GM21825 (cell line): ENCODE results near the gene KDM4C.
"Not testable (repeated sequence)": the region's sequence is repeated elsewhere in the genome, so short reads cannot be mapped to it uniquely, and the experiment has no call there.

Experiments
- ATAC-seq: cut with Tn5 transposase; IDR thresholded peaks from one replicate; pipeline ENCODE4 v1.9.1; 2021; ENCODE audit warnings: mild to moderate bottlenecking, moderate library complexity; ENCODE audit not compliant: unreplicated experiment

Gene KDM4C

DNA sequence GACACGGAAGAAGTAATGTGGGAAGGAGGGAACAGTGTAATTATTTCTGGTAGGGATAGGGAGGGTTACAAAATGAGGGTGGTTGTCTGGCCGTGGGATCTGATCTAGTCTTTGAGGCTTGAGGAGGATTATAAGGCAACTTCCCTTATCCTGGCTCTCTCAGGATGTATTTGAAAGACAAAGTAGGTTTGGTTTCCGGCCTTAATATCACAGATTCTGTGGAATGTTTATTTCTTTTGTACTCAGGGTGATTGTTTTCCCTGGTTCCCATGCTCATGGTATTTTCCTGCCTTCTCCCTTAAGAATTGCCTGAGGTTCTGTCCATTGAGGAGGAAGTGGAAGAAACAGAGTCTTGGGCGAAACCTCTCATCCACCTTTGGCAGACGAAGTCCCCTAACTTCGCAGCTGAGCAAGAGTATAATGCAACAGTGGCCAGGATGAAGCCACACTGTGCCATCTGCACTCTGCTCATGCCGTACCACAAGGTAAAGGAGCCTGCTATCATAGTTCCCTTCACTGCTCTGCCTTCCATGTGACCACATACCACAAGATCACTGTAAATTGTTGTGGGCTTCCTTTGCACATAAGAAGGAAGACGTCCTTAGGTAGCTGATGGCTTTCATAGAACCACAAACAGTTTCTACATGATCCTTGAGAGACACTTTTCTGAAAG is 253.8 kb downstream of the KDM4C start:
- ATAC-seq: peak; percentile 70

DNA sequence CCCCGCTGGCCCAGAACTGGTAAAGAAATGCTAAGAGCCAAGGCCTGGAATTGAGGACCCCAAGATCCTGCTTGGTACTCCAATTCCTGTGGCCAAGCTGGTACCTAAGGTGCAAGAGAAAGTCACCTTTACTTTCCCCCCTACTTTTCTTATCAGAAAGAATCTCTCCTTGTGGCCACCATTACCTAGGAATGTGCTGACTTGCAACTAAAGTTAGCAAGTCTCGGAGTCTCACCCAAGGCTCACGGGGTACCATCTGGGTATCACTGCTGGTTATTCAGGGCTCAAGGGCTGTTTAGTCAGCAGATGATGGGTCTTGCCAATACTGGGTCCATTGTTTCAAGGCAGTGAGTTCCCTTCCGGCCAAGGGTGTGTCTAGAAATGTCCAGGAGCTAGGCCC is 270.2 kb downstream of the KDM4C start:
- no peak for ATAC-seq

- ATAC-seq: no peak
Measured at GRCh38 chr9:7028591-7028990, 270.8 kb downstream of the KDM4C start.

DNA sequence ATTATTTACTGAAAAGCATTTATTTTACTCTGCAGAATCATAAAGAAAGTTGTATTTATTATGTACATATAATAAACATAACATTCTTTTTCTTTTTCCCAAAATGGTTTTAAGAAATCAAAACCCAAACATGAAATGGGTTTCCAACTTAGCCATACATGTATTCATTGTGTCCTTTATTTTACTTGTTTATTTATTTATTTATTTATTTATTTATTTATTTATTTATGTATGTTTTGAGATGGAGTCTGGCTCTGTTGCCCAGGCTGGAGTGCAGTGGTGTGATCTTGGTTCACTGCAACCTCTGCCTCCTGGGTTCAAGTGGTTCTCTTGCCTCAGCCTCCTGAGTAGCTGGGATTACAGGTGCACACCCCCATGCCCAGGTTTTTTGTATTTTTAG is 273.2 kb downstream of the KDM4C start:
- not testable (repeated sequence) for ATAC-seq

GRCh38 chr9:7033076-7034045 is 275.6 kb downstream of the KDM4C start:
- no peak for ATAC-seq

DNA sequence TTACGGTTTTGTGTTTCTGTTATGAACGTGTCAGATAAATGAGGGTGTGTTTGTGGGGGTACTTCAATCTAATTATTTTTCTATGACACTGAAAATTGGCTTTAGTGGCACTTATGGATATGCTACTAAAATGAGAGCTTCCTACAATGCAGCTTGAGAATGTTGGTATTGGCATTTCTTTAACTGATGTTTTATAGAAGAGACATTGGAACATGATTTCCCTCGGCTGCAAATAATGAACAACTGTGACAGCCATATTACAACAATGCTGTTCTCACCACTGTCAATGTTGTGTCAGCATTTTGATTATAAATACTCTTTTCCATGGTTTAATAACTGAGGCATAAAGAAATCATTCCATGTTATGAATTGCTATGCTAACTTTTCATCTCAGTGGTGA is 279.4 kb downstream of the KDM4C start:
- no peak for ATAC-seq

DNA sequence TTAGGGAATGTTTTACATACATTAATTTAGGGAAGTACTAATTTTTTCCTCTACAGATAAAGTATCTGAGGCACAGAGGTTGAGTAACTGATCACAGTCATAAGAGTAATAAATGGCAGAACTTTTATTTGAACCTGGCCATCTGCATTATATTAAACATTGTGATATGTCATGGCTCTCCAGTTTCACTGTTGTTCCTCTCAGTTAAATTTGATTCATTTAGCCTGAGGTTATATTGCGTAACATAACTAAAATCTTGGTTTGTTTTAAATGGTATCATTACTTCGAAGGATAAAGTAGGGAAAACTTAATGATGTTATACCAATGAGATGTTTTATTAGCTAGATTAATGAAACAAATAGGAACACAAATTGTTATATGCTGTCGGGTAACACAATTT is 284.4 kb downstream of the KDM4C start:
- no peak for ATAC-seq

DNA sequence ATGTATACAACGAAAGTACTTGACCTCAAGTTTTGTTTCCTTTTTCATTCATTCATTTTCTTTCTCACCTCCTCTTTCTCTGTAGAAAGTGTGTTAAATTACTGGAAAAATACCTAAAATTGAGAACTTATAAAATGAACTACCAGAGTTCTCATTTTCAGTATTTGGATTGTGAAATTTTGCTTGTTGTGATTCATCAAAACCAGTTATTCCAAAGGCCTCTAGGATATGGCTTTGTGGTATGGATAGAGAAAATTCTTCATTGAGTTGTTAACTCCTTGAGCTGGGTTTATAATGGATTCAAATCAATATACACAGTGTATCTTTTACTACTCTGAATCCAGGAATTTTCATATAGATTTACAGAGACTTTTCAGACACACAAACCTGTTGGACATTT is 287.6 kb downstream of the KDM4C start:
- ATAC-seq: no peak

DNA sequence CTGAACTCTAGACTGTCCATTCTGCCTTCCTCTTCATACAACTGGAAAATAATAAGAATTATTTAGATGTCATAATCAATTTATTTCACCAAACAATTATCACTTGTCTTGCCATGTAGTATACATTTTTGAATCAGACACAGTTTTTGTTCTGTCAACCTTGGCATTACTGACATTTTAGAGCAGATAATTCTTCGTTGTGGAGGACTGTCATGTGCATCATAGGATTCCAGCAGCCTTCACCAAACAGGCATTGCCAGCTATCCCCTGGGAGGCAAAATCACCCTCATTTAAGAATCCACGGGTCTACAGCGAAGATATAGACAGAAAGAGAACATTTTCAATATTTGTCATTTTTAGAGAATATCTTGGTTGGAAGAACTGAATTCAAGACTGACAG is 293.9 kb downstream of the KDM4C start:
- ATAC-seq: no peak

DNA sequence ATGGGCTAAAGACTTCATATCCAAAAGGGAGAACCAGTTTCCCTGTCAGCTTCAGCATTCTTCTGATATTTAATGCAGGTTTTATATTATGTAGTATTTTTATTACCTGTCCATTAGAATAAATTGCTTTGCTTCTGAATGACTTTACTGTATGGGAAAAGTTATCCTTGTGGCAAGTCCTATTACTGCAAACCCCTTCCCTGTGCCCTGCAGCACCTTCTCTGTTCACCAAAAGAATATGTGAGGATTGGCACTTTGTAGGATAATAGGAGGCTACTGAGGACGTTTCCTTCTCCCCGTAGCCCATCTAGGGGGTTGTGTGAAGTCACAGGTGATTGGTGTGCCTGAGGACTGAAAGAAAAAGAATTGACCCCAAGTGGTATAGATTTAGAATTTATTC is 296.1 kb downstream of the KDM4C start:
- no peak for ATAC-seq

GRCh38 chr9:7055171-7055903 is 297.6 kb downstream of the KDM4C start:
- ATAC-seq: no peak

DNA sequence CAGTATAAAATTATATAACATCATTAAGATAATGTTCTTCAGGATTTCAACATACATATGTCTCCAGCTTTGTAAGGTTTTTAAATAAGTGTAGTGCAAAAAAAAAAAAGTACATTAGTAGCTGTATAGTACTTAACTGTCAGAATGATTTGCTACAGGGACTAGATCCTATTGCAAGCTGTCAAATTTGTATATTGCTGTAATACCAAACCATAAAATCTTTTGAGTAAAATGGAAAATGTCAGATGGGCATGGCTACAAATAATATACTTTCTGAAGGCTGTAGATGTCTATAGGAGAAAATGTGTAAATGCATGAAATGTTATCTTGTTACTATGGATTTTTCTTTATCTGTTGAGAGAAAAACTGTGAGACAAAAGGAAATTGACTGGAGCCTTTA is 298.5 kb downstream of the KDM4C start:
- no peak for ATAC-seq

DNA sequence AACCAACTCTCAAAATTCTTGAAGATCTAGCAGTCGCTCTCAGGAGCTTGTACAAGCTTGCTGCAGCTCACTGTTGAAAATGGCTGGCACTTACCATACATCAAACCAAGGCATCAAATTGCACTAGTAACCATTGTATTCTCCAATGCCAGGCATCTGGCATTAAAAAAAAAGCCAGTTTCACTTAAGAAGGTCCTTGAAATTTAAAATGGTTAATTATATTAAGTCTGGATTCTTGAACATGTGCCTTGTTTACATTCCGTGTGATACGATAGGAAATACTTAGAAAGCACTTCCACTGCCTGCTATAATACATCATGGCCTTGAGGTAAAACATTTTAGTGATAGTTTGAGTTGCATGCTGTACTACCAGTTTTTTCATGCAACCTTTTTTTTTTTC is 300.7 kb downstream of the KDM4C start:
- no peak for ATAC-seq

GRCh38 chr9:7067169-7067568 is 309.4 kb downstream of the KDM4C start:
- ATAC-seq: no peak

- no peak for ATAC-seq
Measured at GRCh38 chr9:7071916-7072315, 314.1 kb downstream of the KDM4C start.

DNA sequence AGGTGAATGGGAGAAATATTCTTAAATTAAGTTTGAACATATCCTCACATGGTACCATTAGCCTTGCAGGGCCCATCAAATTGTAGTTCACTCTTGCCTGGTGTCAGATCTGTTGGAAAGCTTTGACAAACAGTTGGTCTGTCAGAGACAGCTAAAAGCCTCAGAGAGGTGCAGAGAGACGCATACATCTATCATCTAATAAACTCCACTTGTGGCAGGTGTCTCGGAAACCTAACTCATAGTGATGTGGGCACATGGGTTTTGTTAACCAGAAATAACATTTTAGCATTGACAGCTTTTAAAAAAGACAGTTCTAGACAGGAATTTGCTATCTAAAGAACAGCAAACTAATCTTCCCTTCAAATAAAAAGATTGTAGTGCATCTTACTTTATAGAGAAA is 315.9 kb downstream of the KDM4C start:
- no peak for ATAC-seq

DNA sequence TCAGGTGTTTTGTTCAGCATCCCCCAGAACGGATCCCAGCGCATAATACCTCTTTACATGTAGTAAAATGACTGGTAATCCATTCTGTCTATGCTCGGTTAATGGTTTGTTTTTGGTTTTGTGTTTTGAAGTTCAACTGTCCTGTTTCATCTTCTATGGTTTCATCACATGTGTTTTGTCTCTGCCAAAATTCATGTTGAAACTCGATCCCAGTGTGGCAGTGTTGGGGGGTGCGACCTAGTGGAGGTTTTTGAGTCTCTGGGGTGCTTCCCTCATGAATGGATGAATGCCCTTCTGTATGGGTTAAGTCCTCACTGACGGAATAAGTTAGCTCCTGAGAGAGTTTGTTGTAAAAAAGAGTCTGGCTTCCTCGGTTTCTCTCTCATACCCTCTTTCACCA is 317.4 kb downstream of the KDM4C start:
- ATAC-seq: no peak

- no peak for ATAC-seq
Measured at GRCh38 chr9:7079051-7079450, 321.3 kb downstream of the KDM4C start.

DNA sequence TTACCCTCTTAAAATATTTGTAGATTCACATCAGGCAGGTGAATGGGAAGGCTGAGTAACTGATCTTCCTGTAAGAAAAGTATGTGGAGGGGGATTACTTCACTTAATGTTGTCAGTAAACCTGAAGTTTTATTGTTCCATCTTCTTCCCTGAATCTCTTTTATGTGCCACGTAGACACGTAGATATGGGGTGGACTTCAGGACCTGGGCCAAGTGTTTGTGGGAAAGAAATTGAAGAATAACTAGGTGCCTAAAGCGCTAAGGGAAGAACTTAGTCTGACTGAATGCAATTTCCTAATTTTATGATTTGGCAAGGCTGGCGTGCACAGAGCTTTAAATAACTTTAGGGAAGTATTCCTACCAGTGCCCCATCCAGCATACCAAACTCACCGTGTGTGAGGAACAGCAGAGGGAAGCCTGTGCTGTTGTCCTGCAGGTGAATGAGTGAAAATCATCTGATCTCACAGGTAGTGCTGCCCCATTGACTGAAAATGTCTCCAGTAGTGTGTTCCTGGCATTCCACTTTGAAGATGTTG is 323.4 kb downstream of the KDM4C start:
- ATAC-seq: no peak

DNA sequence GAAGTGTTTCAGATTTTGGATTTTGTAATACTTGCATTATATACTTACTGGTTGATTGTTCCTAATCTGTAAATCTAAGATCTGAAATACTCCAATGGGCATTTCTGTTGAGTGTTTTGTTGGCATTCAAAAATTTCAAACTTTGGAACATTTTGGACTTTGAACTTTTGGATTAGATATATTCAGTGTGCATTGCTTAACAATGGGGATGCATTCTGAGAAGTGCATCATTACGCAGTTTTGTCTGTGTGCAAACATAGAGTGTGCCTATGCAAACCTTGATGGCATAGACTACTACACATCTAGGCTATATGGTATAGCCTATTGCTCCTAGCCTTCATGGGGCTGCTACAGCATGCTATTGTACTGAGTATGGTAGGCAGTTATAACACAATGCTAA is 325.4 kb downstream of the KDM4C start:
- no peak for ATAC-seq

DNA sequence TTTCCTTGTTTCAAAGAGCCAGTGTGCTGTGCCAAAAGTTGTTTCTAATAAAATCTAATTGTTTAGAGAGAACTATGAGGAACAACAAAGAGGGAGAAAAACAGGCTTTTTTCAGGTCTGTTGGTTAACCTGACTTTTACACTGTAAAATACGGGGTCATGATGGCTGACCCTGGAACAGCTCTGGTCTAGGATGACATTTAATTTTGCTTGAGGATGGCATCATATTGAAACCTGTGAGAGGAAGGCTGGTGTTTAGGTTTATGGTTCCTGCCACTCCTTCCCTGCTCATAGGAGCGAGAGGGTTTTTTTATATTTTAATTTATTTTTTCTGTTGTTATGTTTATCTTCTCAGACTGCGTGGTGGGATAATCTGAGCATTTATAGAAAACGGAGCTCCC is 327.6 kb downstream of the KDM4C start:
- no peak for ATAC-seq
